T-helper 1 cell treated with Interleukin-12 subunit alpha and Interleukin-12 subunit beta and Interleukin-4 antibody, amounts not matched to agents 30 ng/mL and 1 ng/mL, for 36 hours (primary cell): ENCODE results near the gene SLC35F1. TPM values are rescaled to one million over a fixed set of nuclear protein-coding genes. Genes with fewer than 3 reads are reported as not detected.

ENCODE experiments used
- intact Hi-C: fragments of 100-400 bp; cut with micrococcal nuclease; formaldehyde crosslinking; loops from one replicate; pipeline ENCODE4 v1.15.1; 2024
- total RNA-seq: library from RNA; stranded (reverse); gene quantifications from 2 replicates; pipeline ENCODE4 v1.2.3, GENCODE V29; 2022

Gene SLC35F1
- total RNA-seq, 1 donor from 2014 or later: not detected

GRCh38 chr6:118306392-118307238 is 399.6 kb downstream of the SLC35F1 start:
- intact Hi-C loops: no loop called here

- intact Hi-C loops: no loop called here
Measured at GRCh38 chr6:118307581-118307980, 400.5 kb downstream of the SLC35F1 start.

GRCh38 chr6:118309337-118310093 is 402.5 kb downstream of the SLC35F1 start:
- intact Hi-C loops: no loop called here

- intact Hi-C loops: no loop called here
Measured at GRCh38 chr6:118313208-118313607, 406.1 kb downstream of the SLC35F1 start.

GRCh38 chr6:118313762-118314161 is 406.7 kb downstream of the SLC35F1 start:
- intact Hi-C loops: no loop called here

- intact Hi-C loops: no loop called here
Measured at GRCh38 chr6:118316796-118317384, 409.8 kb downstream of the SLC35F1 start.

- intact Hi-C loops: no loop called here
Measured at GRCh38 chr6:118317581-118318563, 410.8 kb downstream of the SLC35F1 start.

- intact Hi-C loops: no loop called here
Measured at GRCh38 chr6:118318648-118319047, 411.6 kb downstream of the SLC35F1 start.

- intact Hi-C loops: no loop called here
Measured at GRCh38 chr6:118319416-118319815, 412.4 kb downstream of the SLC35F1 start.

GRCh38 chr6:118319894-118320649 is 413.0 kb downstream of the SLC35F1 start:
- intact Hi-C loops: no loop called here

GRCh38 chr6:118320652-118321051 is 413.6 kb downstream of the SLC35F1 start:
- intact Hi-C loops: no loop called here

GRCh38 chr6:118324116-118324515 is 417.1 kb downstream of the SLC35F1 start:
- intact Hi-C loops: no loop called here

- intact Hi-C loops: no loop called here
Measured at GRCh38 chr6:118325220-118325860, 418.3 kb downstream of the SLC35F1 start.

- intact Hi-C loops: no loop called here
Measured at GRCh38 chr6:118326712-118327111, 419.6 kb downstream of the SLC35F1 start.

GRCh38 chr6:118327237-118327636 is 420.2 kb downstream of the SLC35F1 start:
- intact Hi-C loops: no loop called here

- intact Hi-C loops: no loop called here
Measured at GRCh38 chr6:118333772-118334171, 426.7 kb downstream of the SLC35F1 start.

GRCh38 chr6:118334634-118335033 is 427.6 kb downstream of the SLC35F1 start:
- intact Hi-C loops: no loop called here

GRCh38 chr6:118335325-118335816 is 428.3 kb downstream of the SLC35F1 start:
- intact Hi-C loops: no loop called here

- intact Hi-C loops: no loop called here
Measured at GRCh38 chr6:118344014-118344670, 437.1 kb downstream of the SLC35F1 start.
